WI38 (cell line): ENCODE measurements around the gene DDX31.

ENCODE experiments used
- H3K4me3 ChIP-seq: 2 replicates; pipeline ENCODE4 v1.5.1; 2011; ENCODE audit warnings: low read depth, mild to moderate bottlenecking, control low read depth, low read length
- CTCF ChIP-seq: IDR thresholded peaks from 2 replicates; pipeline ENCODE4 v1.5.1; 2012; ENCODE audit warnings: low read depth, mild to moderate bottlenecking, control low read depth, low read length

DDX31 gene

GRCh38 chr9:132615774-132616173 is 54.0 kb downstream of the DDX31 start:
- H3K4me3 ChIP-seq, result no peak overlapping the region
- TF ChIP-seq CTCF, result no peak

GRCh38 chr9:132614324-132614723 is 55.5 kb downstream of the DDX31 start:
- H3K4me3 ChIP-seq, result no peak overlapping the region
- no peak for TF ChIP-seq CTCF

GRCh38 chr9:132610661-132611060 is 59.1 kb downstream of the DDX31 start:
- H3K4me3 ChIP-seq, result no peak overlapping the region
- TF ChIP-seq CTCF, result no peak

- TF ChIP-seq CTCF, result no peak
Observed at GRCh38 chr9:132609829-132610228, 60.0 kb downstream of the DDX31 start.

GRCh38 chr9:132609184-132609583 is 60.6 kb downstream of the DDX31 start:
- no peak overlapping the region for H3K4me3 ChIP-seq
- no peak for TF ChIP-seq CTCF

More at GRCh38 chr9:132609829-132610228, 60.0 kb downstream of the DDX31 start:
- no peak overlapping the region for H3K4me3 ChIP-seq

- TF ChIP-seq CTCF, result no peak
- H3K4me3 ChIP-seq, result no peak overlapping the region
Observed at GRCh38 chr9:132606066-132606465, 63.7 kb downstream of the DDX31 start.

GRCh38 chr9:132605387-132605786 is 64.4 kb downstream of the DDX31 start:
- H3K4me3 ChIP-seq, result no peak overlapping the region
- no peak for TF ChIP-seq CTCF
